HepG2 (cell line): ENCODE data around the gene CDK5RAP1. TPM values are rescaled to one million over a fixed set of nuclear protein-coding genes. Genes with fewer than 3 reads are reported as not detected.

ENCODE experiments used
- ASH2L ChIP-seq: fragments of 300-600, 200-600 bp; sonication (generic); IDR thresholded peaks from 2 replicates; pipeline ENCODE4 v1.7.0; 2017; ENCODE audit warnings: low read depth, mild to moderate bottlenecking, moderate library complexity, mixed read lengths, low read length; ENCODE audit not compliant: insufficient read length
- GABPB1 ChIP-seq: IDR thresholded peaks from 2 replicates; pipeline ENCODE4 v1.6.1; 2016; ENCODE audit warnings: mild to moderate bottlenecking, missing genetic modification reagents, moderate library complexity, missing compliant biosample characterization
- GMEB1 ChIP-seq: sonication (generic); formaldehyde crosslinking; IDR thresholded peaks from 2 replicates; pipeline ENCODE4 v1.5.1; 2020; ENCODE audit warnings: missing genetic modification reagents, mild to moderate bottlenecking, borderline replicate concordance
- GPN1 ChIP-seq: sonication (generic); formaldehyde crosslinking; IDR thresholded peaks from 2 replicates; pipeline ENCODE4 v1.5.1; 2020; ENCODE audit warnings: missing genetic modification reagents, borderline replicate concordance
- KDM3A ChIP-seq: IDR thresholded peaks from 2 replicates; pipeline ENCODE4 v1.6.1; 2018; ENCODE audit warnings: low read depth, missing compliant biosample characterization
- KIAA2018 ChIP-seq: sonication (generic); formaldehyde crosslinking; IDR thresholded peaks from 2 replicates; pipeline ENCODE4 v1.5.0; 2020; ENCODE audit warnings: mild to moderate bottlenecking, missing genetic modification reagents, borderline replicate concordance
- MXI1 ChIP-seq: IDR thresholded peaks from 3 replicates; pipeline ENCODE4 v1.6.1; 2012; ENCODE audit warnings: low read depth, low read length, inconsistent platforms, borderline replicate concordance
- RNF219 ChIP-seq: sonication (generic); formaldehyde crosslinking; IDR thresholded peaks from 2 replicates; pipeline ENCODE4 v1.5.0; 2020; ENCODE audit warnings: mild to moderate bottlenecking, missing genetic modification reagents
- SNAPC2 ChIP-seq: sonication (generic); formaldehyde crosslinking; IDR thresholded peaks from 2 replicates; pipeline ENCODE4 v1.8.1; 2022; ENCODE audit warnings: mild to moderate bottlenecking, missing genetic modification reagents
- XRCC5 ChIP-seq: fragments of 200-400 bp; formaldehyde crosslinking; optimal IDR thresholded peaks from 2 replicates; pipeline ENCODE3; 2017; ENCODE audit warnings: mild to moderate bottlenecking, low read length
- ZC3H13 ChIP-seq: sonication (generic); formaldehyde crosslinking; IDR thresholded peaks from 2 replicates; pipeline ENCODE4 v1.8.1; 2023; ENCODE audit warnings: mild to moderate bottlenecking, missing genetic modification reagents, moderate library complexity
- ZFP36L1 ChIP-seq: sonication (generic); formaldehyde crosslinking; IDR thresholded peaks from 2 replicates; pipeline ENCODE4 v1.8.0; 2022; ENCODE audit warnings: mild to moderate bottlenecking, missing genetic modification reagents, moderate library complexity
- ZFP82 ChIP-seq: sonication (generic); formaldehyde crosslinking; IDR thresholded peaks from 2 replicates; pipeline ENCODE4 v1.5.1; 2020; ENCODE audit warnings: mild to moderate bottlenecking, missing genetic modification reagents, borderline replicate concordance
- ZNF367 ChIP-seq: sonication (generic); formaldehyde crosslinking; IDR thresholded peaks from 2 replicates; pipeline ENCODE4 v1.4.0; 2020; ENCODE audit warnings: missing genetic modification reagents, borderline replicate concordance
- ZNF556 ChIP-seq: sonication (generic); formaldehyde crosslinking; IDR thresholded peaks from 2 replicates; pipeline ENCODE4 v1.4.0; 2020; ENCODE audit warnings: mild to moderate bottlenecking, missing genetic modification reagents, borderline replicate concordance
- ZNF746 ChIP-seq: sonication (generic); formaldehyde crosslinking; IDR thresholded peaks from 2 replicates; pipeline ENCODE4 v1.8.0; 2022; ENCODE audit warnings: mild to moderate bottlenecking, missing genetic modification reagents
- ZNF790 ChIP-seq: sonication (generic); formaldehyde crosslinking; IDR thresholded peaks from 2 replicates; pipeline ENCODE4 v1.8.0; 2022; ENCODE audit warnings: missing genetic modification reagents, mild to moderate bottlenecking, borderline replicate concordance
- polyA plus RNA-seq, 8 experiments: library from polyadenylated mRNA; depleted of rRNA in 3 of 8; stranded (reverse) in 7 of 8; unstranded in 1 of 8; fragments of >200 nt; fragmentation: Illumina TruSeq in 4 of 8; extraction: Trizol in 4 of 8; gene quantifications; 2 replicates each; pipeline versions ENCODE4 v1.2.1 to v1.2.3, GENCODE V29; 2011 to 2016; ENCODE audit warnings: low read depth in 4 of 8, missing spikeins in 1 of 8, mixed read lengths in 1 of 8; ENCODE audit not compliant: insufficient read depth in 1 of 8
- total RNA-seq, 5 experiments: library from RNA; depleted of rRNA; stranded (reverse); fragments of >200 nt; fragmentation: Illumina TruSeq; extraction: Trizol; gene quantifications; 2 replicates each; pipeline ENCODE4 v1.2.3, GENCODE V29; 2016; ENCODE audit warnings: low read depth in 1 of 5

The CDK5RAP1 gene
- total and polyA plus RNA-seq, 2 of the 13 experiments (the other 11 are each of a cell fraction or from before 2014, with no cell fraction given) = 53.6 to 98.2 TPM

- TF ChIP-seq KIAA2018 (no peak), ZNF790 (CRISPR knock-in tag) (no peak), ZNF556 (CRISPR knock-in tag) (no peak), XRCC5 (no peak), KDM3A (CRISPR knock-in tag) (no peak), ZNF367 (no peak), ZFP82 (CRISPR knock-in tag) (no peak), ZNF746 (CRISPR knock-in tag) (no peak; the same call in 1 of the 2 replicates), GPN1 (CRISPR knock-in tag) (no peak), ZFP36L1 (CRISPR knock-in tag) (no peak; the same call in 1 of the 2 replicates), GABPB1 (CRISPR knock-in tag) (no peak), ZC3H13 (CRISPR knock-in tag) (0 out of 2 replicates have a peak, but pooled peaks have one; percentile 7), RNF219 (no peak), GMEB1 (CRISPR knock-in tag) (no peak), ASH2L (peak; percentile 54), MXI1 (no peak), SNAPC2 (CRISPR knock-in tag) (peak; percentile 64; the same call in 1 of the 2 replicates)
Observed at GRCh38 chr20:33443006-33443511, 41.7 kb upstream of the CDK5RAP1 start (continued).
